ENCODE measurements around the gene NYNRIN.
"Not testable (repeated sequence)": the region's sequence is repeated elsewhere in the genome, so short reads cannot be mapped to it uniquely, and the experiment has no call there.

Gene NYNRIN

DNA sequence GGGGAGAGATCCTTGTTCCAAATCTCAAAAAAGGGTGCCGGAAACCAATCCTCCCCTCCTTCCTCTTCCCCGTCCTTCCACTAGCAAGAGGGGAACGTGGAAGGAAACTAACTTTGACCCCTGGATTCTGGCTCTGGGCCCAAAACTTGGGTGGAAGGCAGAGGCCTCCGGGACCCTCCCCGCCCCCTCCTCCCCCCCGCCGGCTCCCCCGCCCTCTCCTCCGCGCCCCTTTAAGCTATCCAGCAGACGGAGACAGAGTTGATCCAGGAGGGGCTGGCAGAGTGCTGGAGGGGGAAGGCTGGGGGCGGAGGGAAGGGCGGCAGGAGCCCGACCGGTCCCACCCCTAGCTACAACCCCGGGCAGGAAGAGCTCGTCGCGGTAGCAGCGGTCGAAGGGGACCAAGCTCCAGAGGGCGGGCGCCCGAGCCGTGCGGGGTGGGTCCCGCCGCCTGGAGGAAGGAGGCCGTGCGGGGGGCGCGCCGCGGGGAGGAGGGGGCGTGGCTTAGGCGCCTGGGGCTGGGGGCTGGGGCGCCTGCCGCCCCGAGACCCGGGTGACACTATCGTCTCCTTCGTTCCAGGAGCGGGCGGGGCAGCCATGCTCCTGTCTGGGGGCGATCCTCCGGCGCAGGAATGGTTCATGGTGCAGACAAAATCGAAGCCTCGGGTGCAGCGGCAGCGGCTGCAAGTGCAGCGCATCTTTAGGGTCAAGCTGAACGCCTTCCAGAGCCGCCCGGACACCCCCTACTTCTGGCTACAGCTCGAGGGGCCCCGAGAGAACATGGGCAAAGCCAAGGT is at the start of gene NYNRIN:
TSS of gene NYNRIN (plus strand) at position 351 of the 794 bp plus-strand sequence. CDS start at position 595, 244 bp downstream.
- in situ Hi-C loops (cut with MboI; ENCODE audit: low sequenced_read_pairs) = no loop called here

GRCh38 chr14:24349742-24350141 is 49.1 kb upstream of the NYNRIN start:
- in situ Hi-C loops (cut with MboI; ENCODE audit: low sequenced_read_pairs) = loop anchor here (25.0 kb wide), 1 partner anchor 263 kb away; the partner anchor contains the start of gene GZMH

- in situ Hi-C loops (cut with MboI; ENCODE audit: low sequenced_read_pairs) = no loop called here
Measured at GRCh38 chr14:24351517-24351916, 47.3 kb upstream of the NYNRIN start.

- in situ Hi-C loops (cut with MboI; ENCODE audit: low sequenced_read_pairs) = no loop called here
Measured at GRCh38 chr14:24353559-24354481, 45.0 kb upstream of the NYNRIN start.

GRCh38 chr14:24354482-24354825 is 44.3 kb upstream of the NYNRIN start:
- in situ Hi-C loops (cut with MboI; ENCODE audit: low sequenced_read_pairs) = not testable (repeated sequence)

- in situ Hi-C loops (cut with MboI; ENCODE audit: low sequenced_read_pairs) = no loop called here
Measured at GRCh38 chr14:24355009-24355408, 43.8 kb upstream of the NYNRIN start.

- in situ Hi-C loops (cut with MboI; ENCODE audit: low sequenced_read_pairs) = no loop called here
Measured at GRCh38 chr14:24356208-24356607, 42.6 kb upstream of the NYNRIN start.

GRCh38 chr14:24360281-24360680 is 38.5 kb upstream of the NYNRIN start:
- in situ Hi-C loops (cut with MboI; ENCODE audit: low sequenced_read_pairs) = no loop called here

- in situ Hi-C loops (cut with MboI; ENCODE audit: low sequenced_read_pairs) = no loop called here
Measured at GRCh38 chr14:24361326-24361725, 37.5 kb upstream of the NYNRIN start.

GRCh38 chr14:24362241-24362960 is 36.4 kb upstream of the NYNRIN start:
- in situ Hi-C loops (cut with MboI; ENCODE audit: low sequenced_read_pairs) = no loop called here

- in situ Hi-C loops (cut with MboI; ENCODE audit: low sequenced_read_pairs) = no loop called here
Measured at GRCh38 chr14:24363401-24363800, 35.4 kb upstream of the NYNRIN start.

- in situ Hi-C loops (cut with MboI; ENCODE audit: low sequenced_read_pairs) = no loop called here
Measured at GRCh38 chr14:24364841-24365240, 34.0 kb upstream of the NYNRIN start.

DNA sequence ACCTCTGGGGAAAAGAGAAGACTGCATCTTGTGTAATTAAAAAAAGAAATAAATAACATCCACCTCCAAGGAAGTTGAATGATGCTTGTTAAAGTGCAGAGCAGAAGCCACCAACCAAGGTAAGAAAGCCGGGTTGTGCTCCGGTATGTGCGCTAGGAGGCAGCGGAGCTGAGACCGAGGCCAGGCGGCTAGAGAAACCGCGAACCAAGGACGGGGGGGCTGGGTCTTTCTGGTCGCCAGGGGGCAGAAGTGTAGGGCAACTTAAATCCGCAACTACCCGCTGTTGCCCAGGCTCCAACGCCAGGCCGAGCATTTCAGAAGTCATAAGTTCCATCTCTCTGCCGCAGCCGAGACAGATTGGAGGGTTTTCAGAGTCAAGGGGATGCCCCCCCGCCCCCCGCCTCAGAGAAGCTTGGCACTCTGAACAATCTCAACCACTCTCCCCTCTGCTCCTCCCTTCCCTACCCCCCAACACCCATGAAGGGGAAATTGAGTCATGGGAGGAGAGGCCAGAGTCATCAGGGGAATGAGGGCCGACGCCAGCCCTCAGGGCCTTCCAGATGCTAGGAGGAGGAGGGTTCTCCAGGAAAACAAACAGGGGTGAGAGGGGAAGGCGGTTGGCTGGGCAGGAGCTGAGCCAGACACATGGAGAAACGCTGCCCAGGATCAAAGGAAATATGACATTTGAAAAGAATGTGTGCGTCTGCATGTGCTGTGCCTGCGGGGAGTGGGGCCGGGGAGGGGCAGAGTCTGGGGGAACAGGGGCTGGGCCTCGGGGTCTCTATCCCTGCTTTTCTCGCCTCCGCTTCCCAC is 33.0 kb upstream of the NYNRIN start:
- in situ Hi-C loops (cut with MboI; ENCODE audit: low sequenced_read_pairs) = no loop called here

GRCh38 chr14:24366413-24366720 is 32.4 kb upstream of the NYNRIN start:
- in situ Hi-C loops (cut with MboI; ENCODE audit: low sequenced_read_pairs) = no loop called here

DNA sequence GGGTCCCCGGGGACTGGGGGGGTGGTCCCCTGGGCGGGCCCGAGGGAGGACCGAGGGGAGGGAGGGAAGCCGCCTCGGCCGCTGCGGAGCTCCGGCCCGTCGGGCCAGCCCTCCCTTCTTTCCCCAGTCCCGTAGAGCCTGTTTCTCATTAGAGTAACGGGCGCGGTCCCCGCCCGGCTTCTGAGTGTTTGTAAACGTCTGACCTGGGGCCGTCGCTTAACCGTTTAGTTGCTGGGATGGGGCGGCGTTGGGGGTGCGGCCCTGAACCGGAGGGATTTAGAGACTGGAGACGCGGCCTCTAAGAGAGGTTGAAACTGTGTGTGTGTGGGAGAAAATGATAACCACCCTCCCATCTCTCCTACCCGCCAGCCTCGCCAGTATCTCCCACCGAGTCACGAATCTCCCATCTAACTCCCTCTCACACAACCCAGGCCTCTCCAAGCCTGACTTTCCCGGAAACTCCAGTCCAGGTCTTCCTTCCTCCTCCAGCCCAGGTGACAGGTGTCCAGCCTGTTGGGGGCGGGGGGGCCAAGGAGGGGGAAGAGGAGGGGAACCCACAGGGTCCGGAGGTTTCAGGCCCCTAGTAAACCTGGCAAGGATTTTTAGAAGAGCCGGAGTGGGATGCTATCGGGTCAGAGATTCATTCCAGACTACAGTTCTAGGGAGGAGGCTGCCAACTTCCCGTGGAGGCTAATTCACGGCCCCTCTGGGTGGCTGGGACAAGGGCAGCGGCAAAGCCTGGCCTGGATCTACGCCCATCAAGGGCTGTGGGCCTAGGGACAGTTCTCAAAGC is 31.9 kb upstream of the NYNRIN start:
- in situ Hi-C loops (cut with MboI; ENCODE audit: low sequenced_read_pairs) = no loop called here

DNA sequence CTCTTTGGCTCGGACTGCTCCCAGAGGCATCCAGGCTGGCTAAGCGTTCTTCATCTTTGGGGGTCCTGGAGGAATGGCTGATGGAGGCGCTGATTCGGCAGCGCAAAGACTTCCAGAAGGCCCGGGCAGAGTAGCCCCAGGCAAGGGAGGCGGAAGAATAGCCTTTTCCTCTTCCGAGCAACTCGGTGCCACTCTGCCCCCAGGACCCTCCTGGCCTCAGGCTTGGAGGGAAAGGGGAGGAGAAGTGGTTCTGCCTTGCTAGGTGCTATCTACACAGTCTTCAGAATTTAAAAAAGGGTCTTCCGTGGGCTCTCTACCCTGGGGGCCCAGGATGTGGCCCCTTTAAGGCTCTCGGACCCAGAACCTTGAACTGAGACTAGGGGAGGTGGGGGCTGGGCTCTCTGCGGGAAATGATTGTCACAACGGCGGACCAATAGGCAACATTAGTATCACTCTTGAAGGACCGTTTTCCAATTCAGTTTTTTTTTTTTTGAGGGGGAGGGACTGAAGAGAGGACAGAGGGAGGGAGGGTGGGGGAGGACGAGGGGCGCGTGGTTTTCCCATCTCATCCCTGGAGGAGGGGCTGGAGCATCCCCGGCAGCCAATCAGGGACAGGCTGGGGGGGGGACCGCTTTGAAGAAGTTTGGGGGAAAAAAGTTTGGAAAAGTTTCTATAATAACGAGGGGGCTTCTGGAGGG is 31.1 kb upstream of the NYNRIN start, which contains the start of gene NFATC4:
TSS of gene NFATC4 (plus strand) at position 671 of the 698 bp plus-strand sequence. CDS start 157 bp downstream, outside the sequence.
- in situ Hi-C loops (cut with MboI; ENCODE audit: low sequenced_read_pairs) = no loop called here

- in situ Hi-C loops (cut with MboI; ENCODE audit: low sequenced_read_pairs) = no loop called here
Measured at GRCh38 chr14:24368212-24368561, 30.6 kb upstream of the NYNRIN start.

- in situ Hi-C loops (cut with MboI; ENCODE audit: low sequenced_read_pairs) = no loop called here
Measured at GRCh38 chr14:24368562-24369252, 30.1 kb upstream of the NYNRIN start.

Data from HL-60/S4 treated with phorbol 12-myristate 13-acetate at 8.2 ng/mL for 4 days and 3 days (cell line).